Progenitor cell of endocrine pancreas (in vitro differentiated cells): ENCODE measurements around the gene TMED5. TPM values are rescaled to one million over a fixed set of nuclear protein-coding genes. Genes with fewer than 3 reads are reported as not detected.

Experiments
- DNase-seq: peaks from one replicate; pipeline ENCODE4 v3.0.0; 2021; ENCODE audit warnings: low spot score; ENCODE audit not compliant: unreplicated experiment
- H3K27ac Mint-ChIP-seq: 2 replicates; pipeline ENCODE4 v1.8.0; 2021; ENCODE audit warnings: mild to moderate bottlenecking, moderate library complexity, mixed read lengths
- H3K27me3 Mint-ChIP-seq: 2 replicates; pipeline ENCODE4 v1.8.0; 2021; ENCODE audit warnings: mixed read lengths
- H3K36me3 Mint-ChIP-seq: 2 replicates; pipeline ENCODE4 v1.8.0; 2022; ENCODE audit warnings: mixed read lengths; ENCODE audit not compliant: insufficient read depth
- H3K4me1 Mint-ChIP-seq: 2 replicates; pipeline ENCODE4 v1.8.0; 2021; ENCODE audit warnings: low read depth, mixed read lengths
- H3K4me3 Mint-ChIP-seq: 2 replicates; pipeline ENCODE4 v1.8.0; 2021; ENCODE audit warnings: low read depth, mild to moderate bottlenecking, moderate library complexity, mixed read lengths
- H3K9me3 Mint-ChIP-seq: 2 replicates; pipeline ENCODE4 v1.8.0; 2021; ENCODE audit warnings: low read depth, mixed read lengths
- total RNA-seq: library from RNA; stranded (reverse); gene quantifications from 2 replicates; pipeline ENCODE4 v1.2.1, GENCODE V29; 2021
- TF ChIP-seq, protein P1 (sequence below): fragments of 200-600 bp; sonication (generic); IDR thresholded peaks from one replicate; pipeline ENCODE4 v1.5.0; 2021; ENCODE audit warnings: antibody characterized with exemption, mild to moderate bottlenecking; ENCODE audit not compliant: unreplicated experiment

The TMED5 gene
- total RNA-seq, 1 donor from 2014 or later, result 35.4 TPM

DNA sequence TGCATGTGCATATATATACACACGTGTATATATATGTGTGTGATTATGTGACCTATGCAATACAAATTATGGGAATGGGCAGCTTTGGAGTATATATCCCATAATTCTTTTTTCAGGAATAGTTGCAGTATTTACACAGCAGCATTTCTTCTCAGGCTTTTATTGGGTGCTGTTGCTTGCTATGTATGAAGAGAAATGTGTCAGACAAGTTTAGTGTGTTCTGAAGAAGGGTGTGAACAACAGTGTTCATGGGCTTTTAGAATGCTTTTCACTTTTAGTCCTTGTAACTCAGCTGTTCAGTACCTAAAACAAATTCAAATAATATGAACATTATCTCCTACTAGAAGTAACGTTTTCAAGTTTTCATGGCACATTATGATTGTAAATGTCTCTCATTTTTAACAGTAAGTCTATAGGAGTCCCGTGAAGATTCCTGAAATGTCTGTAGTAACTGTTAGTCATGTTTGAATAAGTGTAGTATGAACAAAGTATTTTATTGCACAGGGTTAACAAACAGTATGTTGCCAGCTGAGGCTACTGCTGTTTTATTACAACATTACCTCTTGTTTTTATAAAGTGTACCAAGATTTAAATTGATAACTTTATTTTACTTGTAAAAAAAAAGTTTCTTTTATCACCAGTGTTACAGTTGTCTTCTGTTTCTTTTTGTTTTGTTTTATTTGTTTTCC is 42.5 kb downstream of the TMED5 start:
- Mint-ChIP-seq H3K27ac (no peak overlapping the region), H3K36me3 (peaks cover 39% of the 10 kb centered on the region), H3K4me1 (no peaks in the 10 kb centered on the region), H3K27me3 (no peaks in the 10 kb centered on the region), H3K9me3 (no peaks in the 10 kb centered on the region), H3K4me3 (no peak overlapping the region)
- TF ChIP-seq, protein P1, sequence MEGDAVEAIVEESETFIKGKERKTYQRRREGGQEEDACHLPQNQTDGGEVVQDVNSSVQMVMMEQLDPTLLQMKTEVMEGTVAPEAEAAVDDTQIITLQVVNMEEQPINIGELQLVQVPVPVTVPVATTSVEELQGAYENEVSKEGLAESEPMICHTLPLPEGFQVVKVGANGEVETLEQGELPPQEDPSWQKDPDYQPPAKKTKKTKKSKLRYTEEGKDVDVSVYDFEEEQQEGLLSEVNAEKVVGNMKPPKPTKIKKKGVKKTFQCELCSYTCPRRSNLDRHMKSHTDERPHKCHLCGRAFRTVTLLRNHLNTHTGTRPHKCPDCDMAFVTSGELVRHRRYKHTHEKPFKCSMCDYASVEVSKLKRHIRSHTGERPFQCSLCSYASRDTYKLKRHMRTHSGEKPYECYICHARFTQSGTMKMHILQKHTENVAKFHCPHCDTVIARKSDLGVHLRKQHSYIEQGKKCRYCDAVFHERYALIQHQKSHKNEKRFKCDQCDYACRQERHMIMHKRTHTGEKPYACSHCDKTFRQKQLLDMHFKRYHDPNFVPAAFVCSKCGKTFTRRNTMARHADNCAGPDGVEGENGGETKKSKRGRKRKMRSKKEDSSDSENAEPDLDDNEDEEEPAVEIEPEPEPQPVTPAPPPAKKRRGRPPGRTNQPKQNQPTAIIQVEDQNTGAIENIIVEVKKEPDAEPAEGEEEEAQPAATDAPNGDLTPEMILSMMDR, result no peak
- no peak for DNase-seq

DNA sequence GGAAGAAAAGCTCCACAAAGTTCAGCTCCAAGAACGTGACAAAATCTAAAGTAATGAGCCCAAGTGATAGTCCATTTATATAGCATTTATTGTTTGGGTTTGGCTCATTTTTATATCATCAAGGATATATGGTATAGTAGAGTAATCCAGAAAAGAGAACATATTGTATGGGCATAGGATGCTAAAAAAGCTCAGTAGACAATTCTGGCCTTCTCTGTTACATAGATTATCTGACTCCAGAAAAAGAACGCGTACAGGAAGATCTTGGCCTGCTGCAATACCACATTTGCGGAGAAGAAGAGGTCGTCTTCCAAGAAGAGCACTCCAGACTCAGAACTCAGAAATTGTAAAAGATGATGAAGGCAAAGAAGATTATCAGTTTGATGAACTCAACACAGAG is 43.8 kb downstream of the TMED5 start:
- Mint-ChIP-seq H3K4me3 (no peak overlapping the region), H3K27ac (no peak overlapping the region), H3K36me3 (peaks cover 39% of the 10 kb centered on the region), H3K27me3 (no peaks in the 10 kb centered on the region), H3K9me3 (no peaks in the 10 kb centered on the region), H3K4me1 (no peaks in the 10 kb centered on the region)
- no peak for DNase-seq
- TF ChIP-seq, protein P1, result no peak

GRCh38 chr1:93132638-93133037 is 47.6 kb downstream of the TMED5 start:
- Mint-ChIP-seq H3K27me3 (no peaks in the 10 kb centered on the region), H3K27ac (no peak overlapping the region), H3K4me1 (peaks cover 2% of the 10 kb centered on the region), H3K4me3 (no peak overlapping the region), H3K36me3 (peaks cover 24% of the 10 kb centered on the region), H3K9me3 (no peaks in the 10 kb centered on the region)
- TF ChIP-seq, protein P1, result no peak
- DNase-seq, result no peak

DNA sequence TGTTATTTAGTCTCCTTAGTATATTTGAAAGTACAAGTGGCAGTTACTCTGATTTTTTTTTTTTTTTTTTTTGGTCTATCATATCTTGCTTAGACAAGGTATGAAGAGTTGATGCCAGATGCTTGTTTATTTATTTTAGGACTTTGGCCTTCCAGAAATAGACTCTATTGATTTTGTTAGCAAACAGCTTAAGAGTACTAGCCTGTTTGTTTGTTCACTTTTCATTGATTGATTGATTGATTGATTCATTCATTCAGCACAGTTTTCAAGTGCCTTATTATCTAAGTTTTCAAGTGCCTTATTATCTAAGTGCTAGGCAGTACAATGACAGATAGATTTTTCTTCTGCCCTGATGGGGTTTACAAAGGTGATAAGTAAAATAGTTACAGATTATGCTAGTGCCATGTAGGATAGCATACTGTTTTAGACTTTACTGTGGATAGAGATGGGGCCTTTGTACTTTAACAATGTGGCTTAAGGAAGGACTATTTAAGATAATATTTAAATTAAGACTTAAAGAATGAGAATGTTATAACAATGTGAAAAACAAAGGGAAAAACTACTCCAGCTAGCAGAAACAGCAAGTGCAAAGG is 50.6 kb downstream of the TMED5 start:
- DNase-seq, result no peak
- no peak overlapping the region for H3K4me3 Mint-ChIP-seq
- peaks cover 20% of the 10 kb centered on the region for H3K27me3 Mint-ChIP-seq
- no peaks in the 10 kb centered on the region for H3K9me3 Mint-ChIP-seq
- TF ChIP-seq, protein P1, result no peak
- peaks cover 5% of the 10 kb centered on the region for H3K4me1 Mint-ChIP-seq
- peak overlapping the region; percentile 2 for H3K27ac Mint-ChIP-seq
- peaks cover 21% of the 10 kb centered on the region for H3K36me3 Mint-ChIP-seq

DNA sequence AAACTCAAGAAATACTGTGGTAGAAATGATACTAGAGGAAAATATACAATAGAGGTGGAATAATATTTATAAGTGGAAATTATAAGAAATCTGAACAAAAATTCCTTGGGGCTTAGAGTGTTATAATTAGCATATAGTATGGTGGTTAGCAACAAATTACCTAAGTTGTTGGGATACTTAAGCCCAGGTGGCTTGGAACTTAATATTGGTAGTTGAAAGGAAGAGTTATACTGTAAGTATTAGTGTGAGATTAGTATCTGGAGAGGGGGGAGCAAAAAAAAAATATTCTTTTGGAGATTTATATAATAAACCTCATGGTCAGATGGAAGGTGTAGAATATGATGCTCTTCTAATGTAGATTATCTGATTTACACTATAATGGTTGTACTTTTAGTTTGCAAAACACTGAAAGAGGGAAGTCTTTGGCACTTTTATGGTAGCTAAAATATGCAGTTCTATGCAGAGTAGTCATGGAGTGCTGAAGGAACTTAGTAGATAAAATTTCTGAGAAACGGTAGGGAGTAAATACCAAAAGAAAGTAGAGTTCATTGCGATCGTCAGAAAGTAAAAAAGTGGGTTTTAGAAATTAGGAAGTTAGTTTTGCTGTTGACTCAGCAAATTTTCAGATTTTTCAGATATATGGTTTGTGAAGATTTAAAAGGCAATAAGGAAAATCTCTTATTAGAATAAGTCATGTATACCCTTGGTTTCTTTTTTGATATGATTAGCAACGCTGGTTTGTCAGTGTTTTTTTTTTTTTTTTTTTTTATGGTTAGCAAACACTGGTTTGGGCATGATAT is 55.5 kb downstream of the TMED5 start:
- H3K27ac Mint-ChIP-seq, result no peak overlapping the region
- DNase-seq, result no peak
- H3K9me3 Mint-ChIP-seq, result no peaks in the 10 kb centered on the region
- peaks cover 5% of the 10 kb centered on the region for H3K4me1 Mint-ChIP-seq
- H3K27me3 Mint-ChIP-seq, result peaks cover 26% of the 10 kb centered on the region
- TF ChIP-seq, protein P1, result no peak
- H3K4me3 Mint-ChIP-seq, result no peak overlapping the region
- H3K36me3 Mint-ChIP-seq, result peaks cover 35% of the 10 kb centered on the region
